Peyer's patch (tissue), 4 donors: ENCODE results near the gene TEX19. TPM values are rescaled to one million over a fixed set of nuclear protein-coding genes. Genes with fewer than 3 reads are reported as not detected.

Experiments
- DNase-seq, 3 donors: peaks; one replicate each; pipeline ENCODE4 v3.0.0-alpha.2; 2017 to 2019
- H3K27ac ChIP-seq, 4 donors: fragments of 200-600 bp; sonication (generic); one replicate each; pipeline ENCODE4 v1.5.1; 2016 to 2019
- H3K27me3 ChIP-seq, 2 donors: fragments of 200-600 bp; sonication (generic); one replicate each; pipeline ENCODE4 v1.5.1; 2019
- H3K36me3 ChIP-seq, 3 donors: fragments of 200-600 bp; sonication (generic); one replicate each; pipeline ENCODE4 v1.5.1; 2016 to 2019
- H3K4me1 ChIP-seq, 4 donors: fragments of 200-600 bp; sonication (generic); one replicate each; pipeline ENCODE4 v1.5.1; 2016 to 2019
- H3K4me3 ChIP-seq, 4 donors: fragments of 200-600 bp; sonication (generic); 1 replicate in 3 of 4; 2 replicates in 1 of 4; pipeline ENCODE4 v1.5.1; 2016 to 2019; ENCODE audit warnings: mild to moderate bottlenecking in 1 of 4
- H3K9me3 ChIP-seq, 4 donors: fragments of 200-600 bp; sonication (generic); one replicate each; pipeline ENCODE4 v1.5.1; 2016 to 2019; ENCODE audit warnings: mild to moderate bottlenecking in 1 of 4
- CTCF ChIP-seq, 6 experiments: fragments of 450-650 bp in 4 of 6; fragments of 200-600 bp in 2 of 6; sonication (generic) in 1 of 6; IDR thresholded peaks; one replicate each; pipeline ENCODE4 v1.5.1; 2017 to 2019; ENCODE audit warnings: antibody characterized with exemption in 6 of 6, mild to moderate bottlenecking in 3 of 6, moderate library complexity in 1 of 6
- POLR2A ChIP-seq, 2 donors: fragments of 450-650 bp; IDR thresholded peaks; one replicate each; pipeline ENCODE4 v1.5.1; 2017; ENCODE audit warnings: antibody characterized with exemption in 2 of 2, mild to moderate bottlenecking in 2 of 2, moderate library complexity in 2 of 2
- total RNA-seq, 4 donors: library from RNA; depleted of rRNA; stranded (reverse); fragments of >200 nt; gene quantifications; one replicate each; pipeline ENCODE4 v1.1.0, GENCODE V29; 2016

TEX19 gene
- total RNA-seq, 4 donors from 2014 or later = not detected

- Histone ChIP-seq H3K27me3 (no peaks in the 10 kb centered on the region), H3K36me3 (no peaks in the 10 kb centered on the region), H3K4me3 (no peak overlapping the region), H3K9me3 (no peaks in the 10 kb centered on the region), H3K4me1 (peaks cover 0 to 56% (median 8%) of the 10 kb centered on the region in 4 donors), H3K27ac (peak overlapping the region in 1 of 4 donors; percentile 39)
- no peak for TF ChIP-seq POLR2A (IDR thresholded peaks at IDR 0.05)
- no peak for TF ChIP-seq CTCF (IDR thresholded peaks at IDR 0.05)
- peak in 1 of 3 donors; percentile 78 for DNase-seq
These were observed 34.3 kb upstream of the TEX19 start for GRCh38 chr17:82324566-82325285.

GRCh38 chr17:82325286-82326180, 33.5 kb upstream of the TEX19 start:
- no peak overlapping the region for H3K4me3 ChIP-seq
- TF ChIP-seq CTCF (IDR thresholded peaks at IDR 0.05) = no peak
- TF ChIP-seq POLR2A (IDR thresholded peaks at IDR 0.05) = no peak
- H3K36me3 ChIP-seq = no peaks in the 10 kb centered on the region
- H3K27ac ChIP-seq = peak overlapping the region in 1 of 4 donors; percentile 39
- DNase-seq = no peak
- H3K4me1 ChIP-seq = peaks cover 7 to 61% (median 11%) of the 10 kb centered on the region in 4 donors
- H3K9me3 ChIP-seq = no peaks in the 10 kb centered on the region
- H3K27me3 ChIP-seq = no peaks in the 10 kb centered on the region

GRCh38 chr17:82327289-82327688, 31.8 kb upstream of the TEX19 start:
- no peak for TF ChIP-seq CTCF (IDR thresholded peaks at IDR 0.05)
- TF ChIP-seq POLR2A (IDR thresholded peaks at IDR 0.05) = no peak
- DNase-seq = no peak
- Histone ChIP-seq H3K27me3 (no peaks in the 10 kb centered on the region), H3K4me1 (peaks cover 7 to 65% (median 10%) of the 10 kb centered on the region in 4 donors), H3K36me3 (no peaks in the 10 kb centered on the region), H3K27ac (no peak overlapping the region), H3K9me3 (no peaks in the 10 kb centered on the region), H3K4me3 (peak overlapping the region in 2 of 4 donors; percentile 29 to 39)

GRCh38 chr17:82327757-82328140, 31.3 kb upstream of the TEX19 start:
- Histone ChIP-seq H3K9me3 (no peaks in the 10 kb centered on the region), H3K36me3 (no peaks in the 10 kb centered on the region), H3K4me1 (peaks cover 7 to 70% (median 15%) of the 10 kb centered on the region in 4 donors), H3K27ac (peak overlapping the region in 2 of 4 donors; percentile 87 to 92), H3K4me3 (peak overlapping the region in 2 of 4 donors; percentile 29 to 39), H3K27me3 (no peaks in the 10 kb centered on the region)
- no peak for DNase-seq
- no peak for TF ChIP-seq CTCF (IDR thresholded peaks at IDR 0.05)
- no peak for TF ChIP-seq POLR2A (IDR thresholded peaks at IDR 0.05)

GRCh38 chr17:82328141-82328993, 30.7 kb upstream of the TEX19 start:
- no peaks in the 10 kb centered on the region for H3K36me3 ChIP-seq
- H3K27me3 ChIP-seq = no peaks in the 10 kb centered on the region
- H3K9me3 ChIP-seq = no peaks in the 10 kb centered on the region
- peak in 1 of 6 experiments; percentile 24 for TF ChIP-seq CTCF (IDR thresholded peaks at IDR 0.05)
- peak; percentile 47 to 58 for TF ChIP-seq POLR2A (IDR thresholded peaks at IDR 0.05)
- peak in 2 of 3 donors; percentile 91 to 93 for DNase-seq
- peak overlapping the region in 3 of 4 donors; percentile 66 to 92 (median 87) for H3K27ac ChIP-seq
- H3K4me3 ChIP-seq = peak overlapping the region in 2 of 4 donors; percentile 29 to 39
- peaks cover 7 to 72% (median 21%) of the 10 kb centered on the region in 4 donors for H3K4me1 ChIP-seq
